ENCODE results near the gene IGFL1. TPM values are rescaled to one million over a fixed set of nuclear protein-coding genes. Genes with fewer than 3 reads are reported as not detected.
"Not testable (repeated sequence)": the region's sequence is repeated elsewhere in the genome, so short reads cannot be mapped to it uniquely, and the experiment has no call there.

The IGFL1 gene
- total RNA-seq, 4 donors from 2014 or later: 2.9 to 46.0 (median 22.0) TPM

GRCh38 chr19:46192992-46193650, 36.4 kb upstream of the IGFL1 start:
- H3K4me1 ChIP-seq: peaks cover 8 to 50% (median 13%) of the 10 kb centered on the region in 3 donors
- H3K27ac ChIP-seq: peak overlapping the region in 3 of 4 donors; percentile 40 to 65 (median 59)
- H3K27me3 ChIP-seq: peaks cover 0 to 47% (median 0%) of the 10 kb centered on the region in 4 donors
- H3K9me3 ChIP-seq: no peaks in the 10 kb centered on the region
- no peaks in the 10 kb centered on the region for H3K36me3 ChIP-seq
- no peak for DNase-seq
- no peak overlapping the region for H3K4me3 ChIP-seq
- intact Hi-C loops (cut with DNase I): no loop called here
- WGBS, 2 donors: 12 to 38% methylated on average over 11 of the region's 11 CpGs
- no peak for TF ChIP-seq POLR2A (IDR thresholded peaks at IDR 0.05)
- TF ChIP-seq, protein P1, sequence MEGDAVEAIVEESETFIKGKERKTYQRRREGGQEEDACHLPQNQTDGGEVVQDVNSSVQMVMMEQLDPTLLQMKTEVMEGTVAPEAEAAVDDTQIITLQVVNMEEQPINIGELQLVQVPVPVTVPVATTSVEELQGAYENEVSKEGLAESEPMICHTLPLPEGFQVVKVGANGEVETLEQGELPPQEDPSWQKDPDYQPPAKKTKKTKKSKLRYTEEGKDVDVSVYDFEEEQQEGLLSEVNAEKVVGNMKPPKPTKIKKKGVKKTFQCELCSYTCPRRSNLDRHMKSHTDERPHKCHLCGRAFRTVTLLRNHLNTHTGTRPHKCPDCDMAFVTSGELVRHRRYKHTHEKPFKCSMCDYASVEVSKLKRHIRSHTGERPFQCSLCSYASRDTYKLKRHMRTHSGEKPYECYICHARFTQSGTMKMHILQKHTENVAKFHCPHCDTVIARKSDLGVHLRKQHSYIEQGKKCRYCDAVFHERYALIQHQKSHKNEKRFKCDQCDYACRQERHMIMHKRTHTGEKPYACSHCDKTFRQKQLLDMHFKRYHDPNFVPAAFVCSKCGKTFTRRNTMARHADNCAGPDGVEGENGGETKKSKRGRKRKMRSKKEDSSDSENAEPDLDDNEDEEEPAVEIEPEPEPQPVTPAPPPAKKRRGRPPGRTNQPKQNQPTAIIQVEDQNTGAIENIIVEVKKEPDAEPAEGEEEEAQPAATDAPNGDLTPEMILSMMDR (IDR thresholded peaks at IDR 0.05): no peak

GRCh38 chr19:46193678-46194077, 35.9 kb upstream of the IGFL1 start:
- Histone ChIP-seq H3K27me3 (peaks cover 0 to 41% (median 0%) of the 10 kb centered on the region in 4 donors), H3K36me3 (no peaks in the 10 kb centered on the region), H3K4me1 (peaks cover 8 to 56% (median 14%) of the 10 kb centered on the region in 3 donors), H3K9me3 (no peaks in the 10 kb centered on the region), H3K4me3 (no peak overlapping the region), H3K27ac (peak overlapping the region in 1 of 4 donors; percentile 25)
- TF ChIP-seq, protein P1 (IDR thresholded peaks at IDR 0.05): no peak
- no peak for TF ChIP-seq POLR2A (IDR thresholded peaks at IDR 0.05)
- intact Hi-C loops (cut with DNase I): no loop called here
- no peak for DNase-seq
- 61 to 70% methylated on average over 3 to 4 of the region's 4 CpGs for WGBS, 2 donors

- Histone ChIP-seq H3K9me3 (no peaks in the 10 kb centered on the region), H3K36me3 (no peaks in the 10 kb centered on the region)
These were observed 34.4 kb upstream of the IGFL1 start for GRCh38 chr19:46195104-46195503.

GRCh38 chr19:46195919-46196318, 33.6 kb upstream of the IGFL1 start:
- 48 to 53% methylated on average over 5 to 6 of the region's 7 CpGs for WGBS, 2 donors
- intact Hi-C loops (cut with DNase I): not testable (repeated sequence)

More at GRCh38 chr19:46195104-46195503, 34.4 kb upstream of the IGFL1 start:
- Histone ChIP-seq H3K27ac (no peak overlapping the region), H3K4me1 (peaks cover 8 to 68% (median 17%) of the 10 kb centered on the region in 3 donors), H3K4me3 (no peak overlapping the region), H3K27me3 (peaks cover 0 to 27% (median 0%) of the 10 kb centered on the region in 4 donors)
- WGBS, 2 donors: 90 to 94% methylated on average over 3 of the region's 3 CpGs
- intact Hi-C loops (cut with DNase I): no loop called here
- no peak for DNase-seq
- TF ChIP-seq, protein P1 (IDR thresholded peaks at IDR 0.05): no peak
- TF ChIP-seq POLR2A (IDR thresholded peaks at IDR 0.05): no peak

DNA sequence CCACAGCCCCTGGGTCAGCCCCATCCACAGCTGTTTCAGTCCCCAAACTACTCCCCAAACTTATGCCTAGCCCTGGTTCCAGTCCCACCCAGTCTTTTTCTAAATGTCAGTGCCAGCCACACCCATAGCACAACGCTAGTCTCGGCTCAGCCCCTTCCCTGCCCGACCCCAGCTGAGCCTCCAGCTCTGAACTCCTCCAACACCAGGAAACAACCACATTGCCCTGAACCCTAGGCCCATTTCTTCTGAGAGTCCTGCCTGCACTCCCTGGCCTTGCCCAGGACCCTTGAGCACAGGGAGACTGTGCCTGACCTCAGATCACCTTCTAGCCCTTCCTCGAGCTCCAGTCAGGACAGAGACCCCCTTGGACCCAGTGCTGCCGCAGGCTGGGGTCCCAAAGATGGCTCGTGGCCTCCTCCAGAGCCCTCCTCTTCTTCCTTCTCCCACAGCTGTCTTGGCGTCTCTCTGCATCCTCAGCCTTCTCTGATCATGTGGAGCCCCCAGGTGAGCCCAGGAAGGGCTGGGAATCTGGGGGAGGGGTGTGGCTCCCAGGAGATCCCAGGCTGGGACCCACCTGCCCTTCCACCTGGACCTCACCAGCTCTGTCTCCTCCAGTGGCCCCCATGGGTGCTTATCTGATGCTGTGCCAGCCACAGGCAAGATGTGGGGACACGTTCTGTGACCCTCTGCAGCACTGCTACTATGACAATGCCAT, 33.0 kb upstream of the IGFL1 start:
- H3K36me3 ChIP-seq: no peaks in the 10 kb centered on the region
- intact Hi-C loops (cut with DNase I): no loop called here
- peak overlapping the region in 2 of 4 donors; percentile 2 to 30 for H3K27ac ChIP-seq
- TF ChIP-seq POLR2A (IDR thresholded peaks at IDR 0.05): no peak
- TF ChIP-seq, protein P1 (IDR thresholded peaks at IDR 0.05): no peak
- H3K4me3 ChIP-seq: no peak overlapping the region
- DNase-seq: no peak
- peaks cover 8 to 79% (median 17%) of the 10 kb centered on the region in 3 donors for H3K4me1 ChIP-seq
- H3K27me3 ChIP-seq: peaks cover 0 to 13% (median 0%) of the 10 kb centered on the region in 4 donors
- 42 to 61% methylated on average over 3 to 6 of the region's 8 CpGs for WGBS, 2 donors
- H3K9me3 ChIP-seq: no peaks in the 10 kb centered on the region

More at GRCh38 chr19:46195919-46196318, 33.6 kb upstream of the IGFL1 start:
- Histone ChIP-seq H3K4me1 (peaks cover 8 to 72% (median 17%) of the 10 kb centered on the region in 3 donors), H3K27me3 (peaks cover 0 to 19% (median 0%) of the 10 kb centered on the region in 4 donors), H3K27ac (peak overlapping the region in 2 of 4 donors; percentile 2 to 30)
- H3K4me3 ChIP-seq, DNase-seq, H3K9me3 ChIP-seq, H3K36me3 ChIP-seq: not testable (repeated sequence)

Data from esophagus squamous epithelium (tissue), 5 donors.